Spinal cord (tissue), 10 donors: Measurements from ENCODE around the gene VSTM5. TPM values are rescaled to one million over a fixed set of nuclear protein-coding genes. Genes with fewer than 3 reads are reported as not detected.
A peak's percentile ranks its signal among the peaks of the same experiment; 100 is the strongest.
"Not testable (repeated sequence)": the region's sequence is repeated elsewhere in the genome, so short reads cannot be mapped to it uniquely, and the experiment has no call there.

ENCODE experiments used
- DNase-seq, 6 donors: peaks; one replicate each; pipeline versions ENCODE4 v3.0.0 to v3.0.0-alpha.2; 2013 to 2015; ENCODE audit warnings: low spot score in 6 of 6, low read depth in 4 of 6
- H3K27ac ChIP-seq: one replicate; pipeline ENCODE4 v1.5.1; 2013; ENCODE audit warnings: low read depth, low read length, control low read depth
- H3K27me3 ChIP-seq: one replicate; pipeline ENCODE4 v1.6.1; 2013; ENCODE audit warnings: low read length; ENCODE audit not compliant: control insufficient read depth, insufficient read depth
- H3K36me3 ChIP-seq: one replicate; pipeline ENCODE4 v1.6.1; 2013; ENCODE audit warnings: low read length; ENCODE audit not compliant: control insufficient read depth, insufficient read depth
- H3K4me1 ChIP-seq: one replicate; pipeline ENCODE4 v1.6.1; 2013; ENCODE audit warnings: low read length; ENCODE audit not compliant: control insufficient read depth, insufficient read depth
- H3K4me3 ChIP-seq: one replicate; pipeline ENCODE4 v1.5.1; 2013; ENCODE audit warnings: low read depth, low read length, control low read depth
- H3K9me3 ChIP-seq: one replicate; pipeline ENCODE4 v1.6.1; 2013; ENCODE audit warnings: low read length; ENCODE audit not compliant: control insufficient read depth, insufficient read depth
- WGBS: methylation state at CpG from one replicate; pipeline ENCODE4 v1.1.5; 2013; ENCODE audit warnings: missing lambda C conversion rate; ENCODE audit not compliant: insufficient coverage; 5-methylcytosine and 5-hydroxymethylcytosine counted together
- long read RNA-seq, 4 donors: transcript quantifications; one replicate each; lab custom pipeline, GENCODE V29; 2026
- polyA plus RNA-seq, 2 donors: library from polyadenylated mRNA; unstranded; fragments of 120-200 nt; gene quantifications; one replicate each; pipeline ENCODE4 v1.2.1, GENCODE V29; 2013; ENCODE audit not compliant: insufficient read length in 2 of 2
- total RNA-seq, 2 donors: library from RNA; depleted of rRNA in 1 of 2; stranded (reverse); fragments of 120-200 nt in 1 of 2; fragments of >200 nt in 1 of 2; gene quantifications; one replicate each; pipeline versions ENCODE4 v1.2.3 to v1.2.4, GENCODE V29; 2013 to 2014
- donor health status: healthy.

VSTM5 gene
- total RNA-seq = 1 to 10 TPM; 2.1 to 7.2 TPM
- 1 to 10 TPM; 8.1 to 8.6 TPM for polyA plus RNA-seq
- long read RNA-seq, donor 1, partial matches to known transcripts = 0 of 3 reads
- long read RNA-seq, donor 1, other reads (novel, unspliced or antisense) = 0 of 3 reads
- long read RNA-seq, donor 2, partial matches to known transcripts = 0 of 1 reads
- long read RNA-seq, donor 2, other reads (novel, unspliced or antisense) = 0 of 1 reads
- long read RNA-seq, donor 3 = 0 reads
- long read RNA-seq, donor 4 = 0 reads

- no CpG with 5 or more reads among the region's 6 CpGs for WGBS
- peaks cover 9% of the 10 kb centered on the region for H3K4me1 ChIP-seq
These were observed at the start of gene VSTM5 for GRCh38 chr11:93850594-93851018. TSS of gene VSTM5 (minus strand) at chr11:93850618. CDS start at chr11:93850502, 116 bp downstream.

GRCh38 chr11:93895106-93895862, 44.9 kb upstream of the VSTM5 start:
- peak; percentile 41 to 94 (median 64) for DNase-seq

More at GRCh38 chr11:93850594-93851018, at the start of gene VSTM5:
- Histone ChIP-seq H3K27ac (no peak within 1 kb of the TSS), H3K4me3 (peak within 1 kb of the TSS; percentile 44), H3K9me3 (no peaks in the 10 kb centered on the region), H3K36me3 (no peaks in the 10 kb centered on the region), H3K27me3 (no peaks in the 10 kb centered on the region)
- DNase-seq = peak in 3 of 6 donors; percentile 1 to 65 (median 7)

GRCh38 chr11:93890391-93891051, 40.1 kb upstream of the VSTM5 start:
- H3K27me3 ChIP-seq = no peaks in the 10 kb centered on the region
- no peak for DNase-seq
- WGBS = 93% methylated on average over 2 of the region's 3 CpGs
- no peak overlapping the region for H3K27ac ChIP-seq
- H3K36me3 ChIP-seq = no peaks in the 10 kb centered on the region
- no peaks in the 10 kb centered on the region for H3K9me3 ChIP-seq
- no peak overlapping the region for H3K4me3 ChIP-seq
- no peaks in the 10 kb centered on the region for H3K4me1 ChIP-seq

More at GRCh38 chr11:93895106-93895862, 44.9 kb upstream of the VSTM5 start:
- Histone ChIP-seq H3K9me3 (no peaks in the 10 kb centered on the region), H3K27ac (no peak overlapping the region), H3K27me3 (no peaks in the 10 kb centered on the region), H3K36me3 (no peaks in the 10 kb centered on the region), H3K4me1 (no peaks in the 10 kb centered on the region), H3K4me3 (no peak overlapping the region)
- WGBS = 0% methylated on average over 1 of the region's 5 CpGs

- Histone ChIP-seq H3K27me3 (no peaks in the 10 kb centered on the region), H3K27ac (no peak overlapping the region), H3K4me1 (no peaks in the 10 kb centered on the region), H3K9me3 (no peaks in the 10 kb centered on the region), H3K36me3 (no peaks in the 10 kb centered on the region), H3K4me3 (no peak overlapping the region)
- 89% methylated on average over 5 of the region's 5 CpGs for WGBS
- DNase-seq = no peak
These were observed 36.7 kb upstream of the VSTM5 start for GRCh38 chr11:93887111-93887510.

- H3K36me3 ChIP-seq, H3K27ac ChIP-seq, H3K4me1 ChIP-seq, H3K9me3 ChIP-seq, H3K27me3 ChIP-seq, H3K4me3 ChIP-seq, DNase-seq: not testable (repeated sequence)
These were observed 28.7 kb upstream of the VSTM5 start for GRCh38 chr11:93879114-93879513.

GRCh38 chr11:93875637-93876036, 25.2 kb upstream of the VSTM5 start:
- Histone ChIP-seq H3K36me3 (no peaks in the 10 kb centered on the region), H3K4me3 (no peak overlapping the region), H3K27me3 (no peaks in the 10 kb centered on the region), H3K4me1 (no peaks in the 10 kb centered on the region), H3K9me3 (no peaks in the 10 kb centered on the region), H3K27ac (no peak overlapping the region)
- no CpG with 5 or more reads among the region's 3 CpGs for WGBS
- DNase-seq = no peak

GRCh38 chr11:93871526-93871925, 21.1 kb upstream of the VSTM5 start:
- Histone ChIP-seq H3K4me3 (no peak overlapping the region), H3K36me3 (no peaks in the 10 kb centered on the region), H3K27me3 (no peaks in the 10 kb centered on the region), H3K4me1 (no peaks in the 10 kb centered on the region), H3K27ac (no peak overlapping the region), H3K9me3 (no peaks in the 10 kb centered on the region)
- DNase-seq = no peak

- Histone ChIP-seq H3K9me3 (no peaks in the 10 kb centered on the region), H3K27me3 (no peaks in the 10 kb centered on the region), H3K27ac (no peak overlapping the region), H3K4me1 (no peaks in the 10 kb centered on the region), H3K4me3 (no peak overlapping the region), H3K36me3 (no peaks in the 10 kb centered on the region)
- WGBS = no CpG with 5 or more reads among the region's 3 CpGs
- no peak for DNase-seq
These were observed 20.2 kb upstream of the VSTM5 start for GRCh38 chr11:93870616-93871015.

- 89% methylated on average over 5 of the region's 7 CpGs for WGBS
- Histone ChIP-seq H3K4me1 (no peaks in the 10 kb centered on the region), H3K27ac (no peak overlapping the region), H3K36me3 (no peaks in the 10 kb centered on the region), H3K9me3 (no peaks in the 10 kb centered on the region), H3K27me3 (no peaks in the 10 kb centered on the region), H3K4me3 (no peak overlapping the region)
- DNase-seq = no peak
These were observed 19.4 kb upstream of the VSTM5 start for GRCh38 chr11:93869830-93870229.
